C1 segment of cervical spinal cord (tissue), 14 donors: ENCODE results near the gene CCDC83.
"Not testable (repeated sequence)": the region's sequence is repeated elsewhere in the genome, so short reads cannot be mapped to it uniquely, and the experiment has no call there.

Experiments used
- DNase-seq, 14 donors: peaks; one replicate each; lab custom pipeline; 2025; lab: John Stamatoyannopoulos, UW

The CCDC83 gene

GRCh38 chr11:85835263-85835662, 19.9 kb upstream of the CCDC83 start:
- no peak for DNase-seq

GRCh38 chr11:85835729-85836128, 19.5 kb upstream of the CCDC83 start:
- DNase-seq = no peak

GRCh38 chr11:85840932-85841331, 14.3 kb upstream of the CCDC83 start:
- DNase-seq = not testable (repeated sequence)

GRCh38 chr11:85843929-85844328, 11.3 kb upstream of the CCDC83 start:
- no peak for DNase-seq

- DNase-seq = no peak
Observed at GRCh38 chr11:85844439-85845123, 10.6 kb upstream of the CCDC83 start.

- no peak for DNase-seq
Observed at GRCh38 chr11:85845124-85845631, 10.0 kb upstream of the CCDC83 start.

GRCh38 chr11:85847436-85847835, 7.7 kb upstream of the CCDC83 start:
- no peak for DNase-seq

- DNase-seq = no peak
Observed at GRCh38 chr11:85848006-85848405, 7.2 kb upstream of the CCDC83 start.

GRCh38 chr11:85848556-85848955, 6.6 kb upstream of the CCDC83 start:
- no peak for DNase-seq

GRCh38 chr11:85852754-85853153, 2.4 kb upstream of the CCDC83 start:
- DNase-seq = not testable (repeated sequence)

GRCh38 chr11:85853541-85853940, 1.6 kb upstream of the CCDC83 start:
- not testable (repeated sequence) for DNase-seq

- no peak for DNase-seq
Observed at GRCh38 chr11:85854212-85854556, 999 bp upstream of the CCDC83 start.

GRCh38 chr11:85854557-85855340, 434 bp upstream of the CCDC83 start:
- peak; percentile 3 to 91 (median 84) for DNase-seq

GRCh38 chr11:85857098-85857497, 1.9 kb downstream of the CCDC83 start:
- DNase-seq = no peak

- not testable (repeated sequence) for DNase-seq
Observed at GRCh38 chr11:85859541-85859940, 4.4 kb downstream of the CCDC83 start.

- DNase-seq = no peak
Observed at GRCh38 chr11:85863855-85864254, 8.7 kb downstream of the CCDC83 start.

GRCh38 chr11:85866137-85866827, 11.1 kb downstream of the CCDC83 start:
- DNase-seq = no peak

GRCh38 chr11:85867751-85868150, 12.6 kb downstream of the CCDC83 start:
- no peak for DNase-seq

GRCh38 chr11:85869781-85870180, 14.6 kb downstream of the CCDC83 start:
- DNase-seq = no peak

GRCh38 chr11:85874265-85874664, 19.1 kb downstream of the CCDC83 start:
- DNase-seq = no peak

GRCh38 chr11:85875505-85875904, 20.3 kb downstream of the CCDC83 start:
- DNase-seq = no peak

GRCh38 chr11:85884581-85885021, 29.4 kb downstream of the CCDC83 start:
- DNase-seq = no peak
